ENCODE results near the gene TMCC1. TPM values are rescaled to one million over a fixed set of nuclear protein-coding genes. Genes with fewer than 3 reads are reported as not detected.

The TMCC1 gene
- polyA plus RNA-seq, 1 of the 3 experiments (the other 2 are of a cell fraction), result 7.2 TPM

DNA sequence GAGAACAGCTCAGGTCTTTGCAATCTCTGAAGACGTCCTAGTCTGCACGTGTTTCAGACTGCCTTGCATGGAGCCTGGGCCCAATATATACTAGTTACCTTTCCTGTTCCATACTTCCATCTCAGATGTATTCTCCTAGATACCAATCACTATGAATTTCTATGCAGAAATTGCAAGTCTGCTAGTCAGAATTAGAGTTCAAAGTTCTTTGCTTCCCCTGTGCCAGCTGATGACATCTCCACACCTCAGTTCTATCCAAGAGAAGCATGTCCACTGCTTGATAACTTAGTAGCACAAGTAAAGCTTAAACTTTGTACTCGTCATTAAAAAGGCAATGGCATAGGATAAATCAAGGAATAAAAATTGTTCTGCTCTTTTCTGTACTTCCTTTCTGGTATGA, 153.4 kb downstream of the TMCC1 start:
- Histone ChIP-seq H3K27me3 (ENCODE audit: insufficient read depth) (no peaks in the 10 kb centered on the region), H4K20me1 (ENCODE audit: insufficient read depth) (no peaks in the 10 kb centered on the region; the same call in 1 of the 2 replicates), H3K9me3 (no peaks in the 10 kb centered on the region), H3K27ac (ENCODE audit: low read depth in 2 of 2, low read length in 1 of 2) (no peak overlapping the region), H3K4me2 (no peak overlapping the region), H3K4me1 (ENCODE audit: control insufficient read depth in 1 of 2, insufficient read depth in 2 of 2, low read depth in 1 of 2, low read length in 1 of 2) (peaks cover 2 to 6% of the 10 kb centered on the region in 2 experiments; a peak in 2 of 4 replicates), H3K4me3 (ENCODE audit: low read depth in 2 of 2, low read length in 1 of 2) (no peak overlapping the region), H3K9me2 (no peaks in the 10 kb centered on the region), H3K79me2 (ENCODE audit: insufficient read depth) (no peaks in the 10 kb centered on the region), H2AFZ (ENCODE audit: low read depth) (no peak overlapping the region), H3F3A (replicated peaks; ENCODE audit: insufficient read depth) (no peaks in the 10 kb centered on the region), H3K36me3 (replicated peaks in 1 of 2; ENCODE audit: control insufficient read depth in 1 of 2, insufficient read depth in 2 of 2, low read length in 1 of 2) (peaks cover 0 to 3% of the 10 kb centered on the region in 2 experiments), H3K9ac (no peak overlapping the region)
- ChIA-PET CTCF (no interaction called here), POLR2A (no interaction called here)
- TF ChIP-seq, protein P1, sequence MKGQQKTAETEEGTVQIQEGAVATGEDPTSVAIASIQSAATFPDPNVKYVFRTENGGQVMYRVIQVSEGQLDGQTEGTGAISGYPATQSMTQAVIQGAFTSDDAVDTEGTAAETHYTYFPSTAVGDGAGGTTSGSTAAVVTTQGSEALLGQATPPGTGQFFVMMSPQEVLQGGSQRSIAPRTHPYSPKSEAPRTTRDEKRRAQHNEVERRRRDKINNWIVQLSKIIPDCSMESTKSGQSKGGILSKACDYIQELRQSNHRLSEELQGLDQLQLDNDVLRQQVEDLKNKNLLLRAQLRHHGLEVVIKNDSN (IDR thresholded peaks at IDR 0.05; ENCODE audit: borderline replicate concordance, low read depth), result no peak
- TF ChIP-seq YY1 (IDR thresholded peaks at IDR 0.05; ENCODE audit: low read depth) (no peak), CTCF (IDR thresholded peaks at IDR 0.05) (no peak), GATA2 (CRISPR knock-in tag; IDR thresholded peaks at IDR 0.05) (no peak), RXRA (IDR thresholded peaks at IDR 0.05; ENCODE audit: borderline replicate concordance, low read depth) (no peak), FOXJ3 (CRISPR knock-in tag; IDR thresholded peaks at IDR 0.05) (no peak), TCF12 (IDR thresholded peaks at IDR 0.05) (no peak), RCOR1 (IDR thresholded peaks at IDR 0.05; ENCODE audit: low read length) (no peak), NRF1 (IDR thresholded peaks at IDR 0.05; ENCODE audit: low read depth, low read length) (no peak), SMC3 (IDR thresholded peaks at IDR 0.05; ENCODE audit: low read depth, low read length) (no peak), REST (IDR thresholded peaks at IDR 0.05; ENCODE audit: low read depth, low read length) (no peak), EP300 (IDR thresholded peaks at IDR 0.05; ENCODE audit: borderline replicate concordance in 1 of 2, low read depth in 1 of 2, low read length in 1 of 2) (no peak), MXI1 (IDR thresholded peaks at IDR 0.05; ENCODE audit: low read depth, low read length) (no peak)
- TF ChIP-seq, protein P2, sequence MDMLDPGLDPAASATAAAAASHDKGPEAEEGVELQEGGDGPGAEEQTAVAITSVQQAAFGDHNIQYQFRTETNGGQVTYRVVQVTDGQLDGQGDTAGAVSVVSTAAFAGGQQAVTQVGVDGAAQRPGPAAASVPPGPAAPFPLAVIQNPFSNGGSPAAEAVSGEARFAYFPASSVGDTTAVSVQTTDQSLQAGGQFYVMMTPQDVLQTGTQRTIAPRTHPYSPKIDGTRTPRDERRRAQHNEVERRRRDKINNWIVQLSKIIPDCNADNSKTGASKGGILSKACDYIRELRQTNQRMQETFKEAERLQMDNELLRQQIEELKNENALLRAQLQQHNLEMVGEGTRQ (IDR thresholded peaks at IDR 0.05; ENCODE audit: borderline replicate concordance, low read depth, low read length), result no peak
- TF ChIP-seq, protein P3, sequence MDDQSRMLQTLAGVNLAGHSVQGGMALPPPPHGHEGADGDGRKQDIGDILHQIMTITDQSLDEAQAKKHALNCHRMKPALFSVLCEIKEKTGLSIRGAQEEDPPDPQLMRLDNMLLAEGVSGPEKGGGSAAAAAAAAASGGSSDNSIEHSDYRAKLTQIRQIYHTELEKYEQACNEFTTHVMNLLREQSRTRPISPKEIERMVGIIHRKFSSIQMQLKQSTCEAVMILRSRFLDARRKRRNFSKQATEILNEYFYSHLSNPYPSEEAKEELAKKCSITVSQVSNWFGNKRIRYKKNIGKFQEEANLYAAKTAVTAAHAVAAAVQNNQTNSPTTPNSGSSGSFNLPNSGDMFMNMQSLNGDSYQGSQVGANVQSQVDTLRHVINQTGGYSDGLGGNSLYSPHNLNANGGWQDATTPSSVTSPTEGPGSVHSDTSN (IDR thresholded peaks at IDR 0.05), result no peak
- WGBS (ENCODE audit: low lambda C conversion rate), result 99% methylated on average over 3 of the region's 3 CpGs
- DNase-seq, result no peak
